Tibial nerve (tissue), 4 donors: ENCODE data around the gene COL4A1. TPM values are rescaled to one million over a fixed set of nuclear protein-coding genes. Genes with fewer than 3 reads are reported as not detected.

Experiments
- DNase-seq, 2 donors: peaks; one replicate each; pipeline ENCODE4 v3.0.0-alpha.2; 2019; ENCODE audit warnings: low spot score in 2 of 2
- H3K27ac ChIP-seq, 4 donors: fragments of 200-600 bp; sonication (generic) in 3 of 4; one replicate each; pipeline ENCODE4 v1.5.1; 2017 to 2019; ENCODE audit warnings: mild to moderate bottlenecking in 1 of 4
- H3K27me3 ChIP-seq, 2 donors: fragments of 200-600 bp; sonication (generic) in 1 of 2; one replicate each; pipeline versions ENCODE4 v1.5.1 to v1.6.0; 2017 to 2019
- H3K36me3 ChIP-seq, 3 donors: fragments of 200-600 bp; sonication (generic); one replicate each; pipeline ENCODE4 v1.5.1; 2018 to 2019
- H3K4me1 ChIP-seq, 4 donors: fragments of 200-600 bp; sonication (generic) in 3 of 4; one replicate each; pipeline ENCODE4 v1.5.1; 2017 to 2019
- H3K4me3 ChIP-seq, 4 donors: fragments of 200-600 bp; sonication (generic) in 3 of 4; one replicate each; pipeline ENCODE4 v1.5.1; 2017 to 2019; ENCODE audit warnings: mild to moderate bottlenecking in 1 of 4, moderate library complexity in 1 of 4
- H3K9me3 ChIP-seq, 4 donors: fragments of 200-600 bp; sonication (generic) in 3 of 4; one replicate each; pipeline ENCODE4 v1.5.1; 2017 to 2019
- EP300 ChIP-seq, 2 donors: sonication (generic); formaldehyde crosslinking; IDR thresholded peaks; one replicate each; pipeline ENCODE4 v1.6.1; 2017; ENCODE audit warnings: antibody characterized with exemption in 2 of 2, mild to moderate bottlenecking in 1 of 2
- POLR2A ChIP-seq, 2 donors: fragments of 450-650 bp; IDR thresholded peaks; one replicate each; pipeline ENCODE4 v1.6.1; 2017; ENCODE audit warnings: antibody characterized with exemption in 2 of 2, mild to moderate bottlenecking in 2 of 2, moderate library complexity in 2 of 2
- WGBS, 2 donors: methylation state at CpG; one replicate each; pipeline ENCODE4 v1.1.5; 2018; 5-methylcytosine and 5-hydroxymethylcytosine counted together
- total RNA-seq, 4 donors: library from RNA; depleted of rRNA; stranded (reverse); fragments of >200 nt; gene quantifications; one replicate each; pipeline ENCODE4 v1.1.0, GENCODE V29; 2016
- TF ChIP-seq, protein P1 (sequence below), 5 experiments: fragments of 200-600 bp in 3 of 5; fragments of 450-650 bp in 2 of 5; sonication (generic) in 3 of 5; IDR thresholded peaks; one replicate each; pipeline ENCODE4 v1.5.1; 2016 to 2019; ENCODE audit warnings: antibody characterized with exemption in 5 of 5, mild to moderate bottlenecking in 3 of 5, moderate library complexity in 2 of 5

Gene COL4A1
- total RNA-seq, 4 donors from 2014 or later = 385 to 583 (median 526) TPM

- Histone ChIP-seq H3K4me3 (no peak overlapping the region), H3K27me3 (no peaks in the 10 kb centered on the region), H3K27ac (peak overlapping the region in 2 of 4 donors; percentile 38 to 49), H3K9me3 (no peaks in the 10 kb centered on the region), H3K4me1 (peaks cover 0 to 10% (median 2%) of the 10 kb centered on the region in 4 donors), H3K36me3 (peaks cover 5 to 95% (median 11%) of the 10 kb centered on the region in 3 donors)
- WGBS, 2 donors = 58 to 65% methylated on average over 10 of the region's 10 CpGs
- peak in 1 of 2 donors; percentile 24 for DNase-seq
- peak in 1 of 2 donors; percentile 60 for TF ChIP-seq EP300 (IDR thresholded peaks at IDR 0.05)
- no peak for TF ChIP-seq POLR2A (IDR thresholded peaks at IDR 0.05)
- TF ChIP-seq, protein P1, sequence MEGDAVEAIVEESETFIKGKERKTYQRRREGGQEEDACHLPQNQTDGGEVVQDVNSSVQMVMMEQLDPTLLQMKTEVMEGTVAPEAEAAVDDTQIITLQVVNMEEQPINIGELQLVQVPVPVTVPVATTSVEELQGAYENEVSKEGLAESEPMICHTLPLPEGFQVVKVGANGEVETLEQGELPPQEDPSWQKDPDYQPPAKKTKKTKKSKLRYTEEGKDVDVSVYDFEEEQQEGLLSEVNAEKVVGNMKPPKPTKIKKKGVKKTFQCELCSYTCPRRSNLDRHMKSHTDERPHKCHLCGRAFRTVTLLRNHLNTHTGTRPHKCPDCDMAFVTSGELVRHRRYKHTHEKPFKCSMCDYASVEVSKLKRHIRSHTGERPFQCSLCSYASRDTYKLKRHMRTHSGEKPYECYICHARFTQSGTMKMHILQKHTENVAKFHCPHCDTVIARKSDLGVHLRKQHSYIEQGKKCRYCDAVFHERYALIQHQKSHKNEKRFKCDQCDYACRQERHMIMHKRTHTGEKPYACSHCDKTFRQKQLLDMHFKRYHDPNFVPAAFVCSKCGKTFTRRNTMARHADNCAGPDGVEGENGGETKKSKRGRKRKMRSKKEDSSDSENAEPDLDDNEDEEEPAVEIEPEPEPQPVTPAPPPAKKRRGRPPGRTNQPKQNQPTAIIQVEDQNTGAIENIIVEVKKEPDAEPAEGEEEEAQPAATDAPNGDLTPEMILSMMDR (IDR thresholded peaks at IDR 0.05) = no peak
Measured at GRCh38 chr13:110161112-110161882, 145.7 kb downstream of the COL4A1 start.

- WGBS, 2 donors = 67 to 79% methylated on average over 2 of the region's 2 CpGs
- Histone ChIP-seq H3K4me3 (no peak overlapping the region), H3K27me3 (no peaks in the 10 kb centered on the region), H3K27ac (no peak overlapping the region), H3K36me3 (peaks cover 5 to 95% (median 8%) of the 10 kb centered on the region in 3 donors), H3K4me1 (peaks cover 0 to 10% (median 2%) of the 10 kb centered on the region in 4 donors), H3K9me3 (no peaks in the 10 kb centered on the region)
- no peak for DNase-seq
- TF ChIP-seq EP300 (IDR thresholded peaks at IDR 0.05) (no peak), POLR2A (IDR thresholded peaks at IDR 0.05) (no peak)
- TF ChIP-seq, protein P1 (IDR thresholded peaks at IDR 0.05) = no peak
Measured at GRCh38 chr13:110158226-110158625, 148.7 kb downstream of the COL4A1 start.

DNA sequence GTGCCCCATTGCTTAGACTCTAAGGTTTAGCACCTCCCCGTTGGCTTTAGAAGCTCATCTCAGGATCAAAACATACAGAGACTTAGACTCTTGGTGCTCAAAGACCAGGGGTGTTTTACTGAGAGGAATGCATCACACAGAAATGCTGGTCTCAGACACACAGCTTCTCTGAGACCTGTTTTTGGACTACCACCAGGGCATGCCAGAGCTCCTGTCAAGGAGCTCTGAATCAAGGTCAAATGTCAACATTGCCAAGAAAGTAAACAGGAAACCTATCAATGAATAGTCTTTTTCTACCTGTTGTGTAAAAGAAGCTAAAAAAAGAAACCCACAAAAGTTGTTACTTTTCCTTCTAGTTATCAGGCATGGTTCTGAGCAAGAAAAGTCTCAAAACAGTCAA, 149.2 kb downstream of the COL4A1 start:
- 67 to 71% methylated on average over 1 of the region's 1 CpG for WGBS, 2 donors
- Histone ChIP-seq H3K4me3 (no peak overlapping the region), H3K4me1 (peaks cover 0 to 10% (median 2%) of the 10 kb centered on the region in 4 donors), H3K9me3 (no peaks in the 10 kb centered on the region), H3K36me3 (peaks cover 4 to 95% (median 5%) of the 10 kb centered on the region in 3 donors), H3K27me3 (no peaks in the 10 kb centered on the region), H3K27ac (peak overlapping the region in 1 of 4 donors; percentile 39)
- no peak for DNase-seq
- TF ChIP-seq POLR2A (IDR thresholded peaks at IDR 0.05) = no peak
- TF ChIP-seq, protein P1 (IDR thresholded peaks at IDR 0.05) = no peak

DNA sequence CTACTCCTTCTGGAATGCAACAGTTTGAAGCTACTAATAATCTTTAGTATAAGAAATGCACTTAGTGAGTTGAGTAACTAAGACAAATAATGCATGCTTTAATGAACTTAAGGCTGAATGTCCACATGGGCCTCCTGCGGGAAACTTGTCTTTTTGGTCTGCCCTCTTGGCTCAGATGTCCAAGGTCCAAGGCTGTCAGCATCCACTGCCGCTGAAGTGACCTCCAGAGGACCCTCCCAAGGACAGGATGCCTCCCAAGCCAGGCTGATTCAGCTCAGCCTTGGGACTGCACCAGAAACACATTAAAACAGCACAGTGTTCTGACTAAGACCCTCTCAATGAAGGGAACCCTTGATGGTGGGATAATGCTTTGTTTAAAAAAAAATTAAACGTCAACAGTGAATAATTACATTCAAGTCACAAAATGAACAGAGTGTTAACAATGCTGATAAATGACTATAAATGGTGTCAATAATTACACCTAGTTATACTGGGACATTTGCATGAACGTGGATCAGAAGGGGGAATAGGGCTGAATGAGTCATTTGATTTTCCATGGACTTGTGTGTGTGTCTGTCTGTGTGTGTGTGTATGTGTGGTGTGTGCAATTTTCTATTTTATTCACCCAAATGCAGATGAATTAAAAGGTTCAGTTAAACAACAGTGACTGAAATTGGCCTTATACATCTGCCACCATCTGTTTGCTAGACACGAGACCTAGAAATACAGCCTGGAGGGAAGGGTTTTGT, 150.5 kb downstream of the COL4A1 start:
- H3K9me3 ChIP-seq = no peaks in the 10 kb centered on the region
- peaks cover 0 to 10% (median 2%) of the 10 kb centered on the region in 4 donors for H3K4me1 ChIP-seq
- TF ChIP-seq POLR2A (IDR thresholded peaks at IDR 0.05) = no peak
- no peak for TF ChIP-seq EP300 (IDR thresholded peaks at IDR 0.05)
- TF ChIP-seq, protein P1 (IDR thresholded peaks at IDR 0.05) = no peak
- WGBS, 2 donors = 47 to 51% methylated on average over 5 of the region's 5 CpGs
- H3K36me3 ChIP-seq = peaks cover 0 to 95% (median 5%) of the 10 kb centered on the region in 3 donors
- H3K27ac ChIP-seq = peak overlapping the region in 1 of 4 donors; percentile 39
- H3K4me3 ChIP-seq = no peak overlapping the region
- H3K27me3 ChIP-seq = no peaks in the 10 kb centered on the region
- no peak for DNase-seq

DNA sequence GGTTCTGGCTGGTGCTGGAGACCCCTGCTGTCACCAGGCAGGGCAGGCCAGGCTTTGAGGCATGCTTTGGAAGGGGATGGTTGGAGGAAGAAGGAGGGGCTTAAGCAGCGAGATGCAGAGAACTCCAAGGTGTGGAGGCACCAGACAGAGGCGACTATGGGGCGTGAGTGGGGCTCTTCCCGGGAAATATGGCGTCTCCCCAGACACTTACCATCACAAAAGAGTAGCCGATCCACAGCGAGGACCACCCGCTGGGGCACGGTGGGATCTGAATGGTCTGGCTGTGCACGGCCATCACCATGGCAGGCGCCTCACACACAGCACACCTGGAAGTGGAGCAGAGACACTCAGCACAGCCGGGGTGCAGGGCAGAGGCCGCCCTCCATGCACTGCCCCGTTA, 151.9 kb downstream of the COL4A1 start:
- H3K27me3 ChIP-seq = no peaks in the 10 kb centered on the region
- peaks cover 0 to 10% (median 2%) of the 10 kb centered on the region in 4 donors for H3K4me1 ChIP-seq
- 95% methylated on average over 12 to 14 of the region's 14 CpGs for WGBS, 2 donors
- DNase-seq = no peak
- TF ChIP-seq, protein P1 (IDR thresholded peaks at IDR 0.05) = no peak
- TF ChIP-seq EP300 (IDR thresholded peaks at IDR 0.05) = no peak
- TF ChIP-seq POLR2A (IDR thresholded peaks at IDR 0.05) = no peak
- no peaks in the 10 kb centered on the region for H3K9me3 ChIP-seq
- H3K4me3 ChIP-seq = no peak overlapping the region
- H3K36me3 ChIP-seq = peaks cover 0 to 95% (median 5%) of the 10 kb centered on the region in 3 donors
- H3K27ac ChIP-seq = no peak overlapping the region
